Brain microvascular endothelial cell (primary cell): ENCODE measurements around the gene POLG2.

ENCODE experiments used
- DNase-seq: peaks from one replicate; pipeline ENCODE4 v3.0.0-alpha.2; 2020
- H3K27ac ChIP-seq: fragments of 250-450 bp; sonication (Bioruptor Pico); 2 replicates; pipeline ENCODE4 v1.5.1; 2020; ENCODE audit warnings: mild to moderate bottlenecking, moderate library complexity
- H3K27me3 ChIP-seq: fragments of 250-450 bp; sonication (Bioruptor Pico); replicated peaks from 2 replicates; pipeline ENCODE4 v1.5.1; 2020; ENCODE audit warnings: mild to moderate bottlenecking
- H3K36me3 ChIP-seq: fragments of 250-450 bp; sonication (Bioruptor Pico); replicated peaks from 2 replicates; pipeline ENCODE4 v1.5.1; 2020; ENCODE audit warnings: mild to moderate bottlenecking
- H3K4me3 ChIP-seq: 2 replicates; pipeline ENCODE4 v1.5.1; 2011; ENCODE audit warnings: low read depth, mild to moderate bottlenecking, control low read depth, low read length, moderate library complexity
- CTCF ChIP-seq: IDR thresholded peaks from 2 replicates; pipeline ENCODE4 v1.5.1; 2011; ENCODE audit warnings: low read depth, mild to moderate bottlenecking, moderate library complexity, low read length, control low read depth, inconsistent platforms; ENCODE audit errors: missing control alignments
- in situ Hi-C: cut with HindIII; loops from 2 replicates; pipeline ENCODE4 v1.10.0; 2017; ENCODE audit warnings: low sequenced_read_pairs, low pct_ligation_motif_present

Gene POLG2

GRCh38 chr17:64505340-64506200 lies 8.7 kb upstream of the POLG2 start:
- in situ Hi-C loops: no loop called here
- peak; percentile 69 for DNase-seq
- TF ChIP-seq CTCF: no peak
- H3K27ac ChIP-seq: peak overlapping the region; percentile 100
- peaks cover 64% of the 10 kb centered on the region for H3K36me3 ChIP-seq
- peak overlapping the region; percentile 97 for H3K4me3 ChIP-seq
- no peaks in the 10 kb centered on the region for H3K27me3 ChIP-seq

GRCh38 chr17:64504769-64505339 lies 8.0 kb upstream of the POLG2 start:
- no peak for TF ChIP-seq CTCF
- peaks cover 64% of the 10 kb centered on the region for H3K36me3 ChIP-seq
- H3K27me3 ChIP-seq: no peaks in the 10 kb centered on the region
- in situ Hi-C loops: no loop called here
- H3K4me3 ChIP-seq: peak overlapping the region; percentile 97
- H3K27ac ChIP-seq: peak overlapping the region; percentile 100
- peak; percentile 43 for DNase-seq

GRCh38 chr17:64503821-64504768 lies 7.2 kb upstream of the POLG2 start:
- in situ Hi-C loops: no loop called here
- no peak for TF ChIP-seq CTCF
- H3K36me3 ChIP-seq: peaks cover 66% of the 10 kb centered on the region
- peak overlapping the region; percentile 97 for H3K4me3 ChIP-seq
- no peak for DNase-seq
- H3K27ac ChIP-seq: no peak overlapping the region
- no peaks in the 10 kb centered on the region for H3K27me3 ChIP-seq

- no peak overlapping the region for H3K27ac ChIP-seq
Observed at GRCh38 chr17:64503341-64503740, 6.5 kb upstream of the POLG2 start.

More at GRCh38 chr17:64503341-64503740, 6.5 kb upstream of the POLG2 start:
- in situ Hi-C loops: no loop called here
- DNase-seq: no peak
- Histone ChIP-seq H3K27me3 (no peaks in the 10 kb centered on the region), H3K4me3 (peak overlapping the region; percentile 13), H3K36me3 (peaks cover 71% of the 10 kb centered on the region)
- TF ChIP-seq CTCF: no peak
